ENCODE data around the gene REM2. TPM values are rescaled to one million over a fixed set of nuclear protein-coding genes. Genes with fewer than 3 reads are reported as not detected.

Gene REM2
- total RNA-seq, 1 experiment from 2014 or later, result 1.2 TPM

DNA sequence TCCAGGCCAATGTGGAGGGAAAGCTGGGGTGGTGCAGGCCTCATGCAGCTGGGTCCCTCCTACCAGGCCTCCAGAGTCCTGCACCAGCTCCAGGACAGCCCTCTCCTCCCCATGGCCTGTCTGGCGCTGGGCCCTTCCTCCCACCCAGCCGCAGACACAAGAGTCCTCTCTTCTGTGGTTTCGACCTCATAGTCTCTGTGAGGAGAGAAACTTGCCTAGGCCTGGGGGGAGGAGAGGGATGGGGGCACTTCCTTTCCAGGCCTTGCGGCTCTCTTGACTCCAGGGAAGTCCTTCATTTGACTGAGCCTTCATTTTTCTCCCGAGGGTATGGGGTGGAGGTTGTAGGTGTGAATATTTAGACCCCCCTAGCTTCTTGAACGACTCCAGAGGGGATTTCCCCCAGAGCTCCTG lies 44.4 kb upstream of the REM2 start:
- no peak for DNase-seq
- peaks cover 9% of the 10 kb centered on the region; the same call in 1 of the 2 replicates for H3K4me1 ChIP-seq (ENCODE audit: insufficient read depth, low read length)
- peaks cover 17 to 46% (median 33%) of the 10 kb centered on the region in 3 experiments; a peak in 6 of 7 replicates for H3K36me3 Mint-ChIP-seq (ENCODE audit: insufficient read depth in 1 of 3, low read depth in 3 of 3)

More for the DNA sequence above, 44.4 kb upstream of the REM2 start:
- no peak overlapping the region for H2BK12ac ChIP-seq (ENCODE audit: insufficient read length, low read depth, low read length)
- Mint-ChIP-seq H3K27me3 (ENCODE audit: low read depth) (no peaks in the 10 kb centered on the region), H3K27ac (peak overlapping the region in 1 of 3 experiments; percentile 26; a peak in 1 of 7 replicates), H3K4me1 (peaks cover 34 to 37% of the 10 kb centered on the region in 2 experiments), H3K4me3 (peak overlapping the region; percentile 95 to 99; a peak in 3 of 5 replicates), H3K9me3 (no peaks in the 10 kb centered on the region)
- H4K8ac ChIP-seq (replicated peaks; ENCODE audit: insufficient read length, low read depth, low read length), result no peak overlapping the region
- H2AK5ac ChIP-seq (ENCODE audit: insufficient read length, low read length), result no peak overlapping the region
- no peak overlapping the region for H3K23ac ChIP-seq (ENCODE audit: insufficient read length, low read depth, low read length)
- H2BK120ac ChIP-seq (ENCODE audit: low read depth, low read length, poor library complexity, severe bottlenecking), result no peak overlapping the region
- no peak overlapping the region for H3K27ac ChIP-seq (ENCODE audit: insufficient read length, low read depth, low read length)
- H3K79me2 ChIP-seq (ENCODE audit: insufficient read depth, low read length), result no peaks in the 10 kb centered on the region; the same call in 1 of the 2 replicates
- H3K9ac ChIP-seq (ENCODE audit: extremely low read depth, insufficient read length, low read length), result no peak overlapping the region
- no peak overlapping the region for H4K91ac ChIP-seq (ENCODE audit: insufficient read length, low read depth, low read length)
- no peaks in the 10 kb centered on the region for H3K9me3 ChIP-seq (ENCODE audit: control insufficient read depth, low read depth, low read length)
- H3K14ac ChIP-seq (ENCODE audit: insufficient read depth, low read length), result no peak overlapping the region
- H2BK15ac ChIP-seq (ENCODE audit: low read depth, low read length), result no peak overlapping the region
- no peak overlapping the region for H3T11ph ChIP-seq (ENCODE audit: low read length)
- TF ChIP-seq, protein P1, sequence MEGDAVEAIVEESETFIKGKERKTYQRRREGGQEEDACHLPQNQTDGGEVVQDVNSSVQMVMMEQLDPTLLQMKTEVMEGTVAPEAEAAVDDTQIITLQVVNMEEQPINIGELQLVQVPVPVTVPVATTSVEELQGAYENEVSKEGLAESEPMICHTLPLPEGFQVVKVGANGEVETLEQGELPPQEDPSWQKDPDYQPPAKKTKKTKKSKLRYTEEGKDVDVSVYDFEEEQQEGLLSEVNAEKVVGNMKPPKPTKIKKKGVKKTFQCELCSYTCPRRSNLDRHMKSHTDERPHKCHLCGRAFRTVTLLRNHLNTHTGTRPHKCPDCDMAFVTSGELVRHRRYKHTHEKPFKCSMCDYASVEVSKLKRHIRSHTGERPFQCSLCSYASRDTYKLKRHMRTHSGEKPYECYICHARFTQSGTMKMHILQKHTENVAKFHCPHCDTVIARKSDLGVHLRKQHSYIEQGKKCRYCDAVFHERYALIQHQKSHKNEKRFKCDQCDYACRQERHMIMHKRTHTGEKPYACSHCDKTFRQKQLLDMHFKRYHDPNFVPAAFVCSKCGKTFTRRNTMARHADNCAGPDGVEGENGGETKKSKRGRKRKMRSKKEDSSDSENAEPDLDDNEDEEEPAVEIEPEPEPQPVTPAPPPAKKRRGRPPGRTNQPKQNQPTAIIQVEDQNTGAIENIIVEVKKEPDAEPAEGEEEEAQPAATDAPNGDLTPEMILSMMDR (conservative IDR thresholded peaks at IDR 0.05), result no peak
- no peaks in the 10 kb centered on the region for H4K20me1 ChIP-seq (ENCODE audit: control insufficient read depth, insufficient read depth, insufficient read length)
- peak overlapping the region; percentile 81 for H3K4me2 ChIP-seq (ENCODE audit: insufficient read depth, insufficient read length, low read length)
- H3K18ac ChIP-seq (ENCODE audit: insufficient read length, low read depth, low read length), result no peak overlapping the region
- H2AFZ ChIP-seq (ENCODE audit: low read length), result no peak overlapping the region
- no CpG with 5 or more reads among the region's 6 CpGs for WGBS (ENCODE audit: extremely low coverage, insufficient read length, low lambda C conversion rate)
- no peak overlapping the region for H3K56ac ChIP-seq (ENCODE audit: insufficient read length, low read depth, low read length)
- no peaks in the 10 kb centered on the region for H3K79me1 ChIP-seq (ENCODE audit: insufficient read depth, low read depth, low read length, poor library complexity, severe bottlenecking)
- H2BK5ac ChIP-seq (ENCODE audit: insufficient read length, low read length), result no peak overlapping the region
- H3K23me2 ChIP-seq (ENCODE audit: insufficient read length, low read depth, low read length, poor library complexity, severe bottlenecking), result peaks cover 14% of the 10 kb centered on the region
- H3K27me3 ChIP-seq (ENCODE audit: insufficient read depth, low read length), result no peaks in the 10 kb centered on the region
- H2BK20ac ChIP-seq (ENCODE audit: low read depth, low read length, poor library complexity, severe bottlenecking), result no peak overlapping the region
- no peak overlapping the region for H4K5ac ChIP-seq (ENCODE audit: insufficient read length, low read depth, low read length)
- H3K4ac ChIP-seq (ENCODE audit: low read depth, low read length), result no peak overlapping the region
